ENCODE measurements around the gene KCNN1. TPM values are rescaled to one million over a fixed set of nuclear protein-coding genes. Genes with fewer than 3 reads are reported as not detected.
"Not testable (repeated sequence)": the region's sequence is repeated elsewhere in the genome, so short reads cannot be mapped to it uniquely, and the experiment has no call there.

KCNN1 gene
- total RNA-seq: under 0.01 TPM in 1 of 2 replicates, not detected in the other

DNA sequence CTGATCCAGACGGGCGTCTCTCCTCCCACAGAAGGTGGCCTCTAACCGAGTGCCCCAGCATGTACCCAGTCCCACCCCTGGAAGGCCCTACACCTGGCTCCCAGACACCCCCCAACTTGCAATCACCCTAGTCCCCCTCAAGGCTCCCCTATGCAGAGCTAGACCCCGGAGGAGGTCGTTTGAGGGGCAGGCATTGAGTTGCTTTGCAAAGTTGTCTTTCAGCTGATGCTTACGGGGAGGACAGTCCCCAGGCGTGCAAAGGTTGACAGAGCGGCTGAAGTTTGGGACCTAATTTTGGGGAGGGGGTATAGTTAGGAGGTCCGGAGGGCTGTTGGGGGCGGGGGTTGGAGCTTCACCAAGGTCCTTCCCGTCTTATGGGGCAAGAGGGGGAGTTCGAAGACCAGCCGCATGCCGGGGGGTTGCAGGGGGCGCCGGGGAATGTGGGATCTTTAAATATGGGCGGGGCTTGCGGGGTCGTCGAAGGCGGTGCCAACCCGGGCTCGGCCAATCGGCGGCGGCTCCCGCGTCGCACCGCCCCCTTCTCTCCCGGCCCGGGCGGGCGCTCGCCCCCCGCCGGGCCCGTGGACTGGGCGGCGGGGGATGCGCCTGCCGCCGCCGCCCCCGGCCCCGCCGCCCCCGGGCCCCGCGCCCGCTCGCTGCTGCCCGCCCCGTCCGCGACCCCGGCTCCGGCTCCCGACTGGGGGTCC lies at the start of gene KCNN1:
Gene KCNN1 (plus strand): TSS at position 558 of the 707 bp plus-strand sequence. CDS start 6,782 bp downstream, outside the sequence.
- no peak for DNase-seq (ENCODE audit: low read depth, low spot score)

DNA sequence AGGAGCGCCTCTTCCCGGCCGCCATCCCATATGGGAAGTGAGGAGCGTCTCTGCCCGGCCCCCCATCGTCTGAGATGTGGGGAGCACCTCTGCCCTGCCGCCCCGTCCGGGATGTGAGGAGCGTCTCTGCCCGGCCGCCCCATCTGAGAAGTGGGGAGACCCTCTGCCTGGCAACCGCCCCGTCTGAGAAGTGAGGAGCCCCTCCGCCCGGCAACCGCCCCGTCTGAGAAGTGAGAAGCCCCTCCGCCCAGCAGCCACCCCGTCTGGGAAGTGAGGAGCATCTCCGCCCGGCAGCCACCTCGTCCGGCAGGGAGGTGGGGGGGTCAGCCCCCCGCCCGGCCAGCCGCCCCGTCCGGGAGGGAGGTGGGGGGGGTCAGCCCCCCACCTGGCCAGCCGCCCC lies 48.8 kb upstream of the KCNN1 start:
- DNase-seq (ENCODE audit: low read depth, low spot score): not testable (repeated sequence)

DNA sequence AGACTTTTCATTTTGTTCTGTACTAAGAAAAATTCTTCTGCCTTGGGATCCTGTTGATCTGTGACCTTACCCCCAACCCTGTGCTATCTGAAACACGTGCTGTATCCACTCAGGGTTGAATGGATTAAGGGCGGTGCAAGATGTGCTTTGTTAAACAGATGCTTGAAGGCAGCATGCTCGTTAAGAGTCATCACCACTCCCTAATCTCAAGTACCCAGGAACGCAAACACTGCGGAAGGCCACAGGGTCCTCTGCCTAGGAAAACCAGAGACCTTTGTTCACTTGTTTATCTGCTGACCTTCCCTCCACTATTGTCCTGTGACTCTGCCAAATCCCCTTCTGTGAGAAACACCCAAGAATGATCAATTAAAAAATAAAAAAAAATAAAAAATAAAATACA lies 47.8 kb upstream of the KCNN1 start:
- not testable (repeated sequence) for DNase-seq (ENCODE audit: low read depth, low spot score)

DNA sequence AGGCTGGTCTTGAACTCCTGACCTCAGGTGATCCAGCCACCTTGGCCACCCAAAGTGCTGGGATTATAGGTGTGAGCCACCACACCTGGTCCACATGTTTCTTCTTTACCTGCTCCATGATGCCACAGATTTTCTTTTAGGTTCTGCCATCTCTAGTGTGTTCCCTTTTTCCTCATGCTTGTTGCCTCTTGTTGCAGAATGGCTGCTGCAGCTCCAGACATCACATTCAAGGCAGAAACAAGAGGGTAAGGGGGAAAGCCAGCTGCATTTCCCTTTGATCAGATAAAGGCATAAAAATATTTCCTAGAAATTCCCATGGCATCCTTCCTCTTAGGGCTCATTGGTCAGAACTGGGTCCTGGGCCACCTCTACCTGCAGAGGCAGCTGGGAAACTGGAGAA lies 46.4 kb upstream of the KCNN1 start:
- no peak for DNase-seq (ENCODE audit: low read depth, low spot score)

DNA sequence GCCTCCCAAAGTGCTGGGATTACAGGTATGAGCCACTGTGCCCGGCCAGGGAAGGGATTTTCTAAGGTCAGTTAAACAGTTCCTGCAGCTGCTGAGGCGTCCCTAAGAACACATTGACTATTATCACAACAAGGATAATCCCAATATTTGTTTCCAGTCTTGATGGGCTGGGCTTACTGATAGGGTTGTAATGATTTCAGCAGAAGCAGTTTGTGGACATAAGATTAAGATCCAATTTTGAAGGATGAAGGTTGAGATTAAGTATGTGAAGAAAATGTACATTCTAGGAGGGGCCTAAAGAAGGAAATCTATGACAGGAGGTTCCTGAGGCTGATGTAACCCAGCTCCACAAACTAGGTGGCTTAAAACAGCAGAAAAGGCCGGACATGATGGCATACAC lies 44.8 kb upstream of the KCNN1 start:
- no peak for DNase-seq (ENCODE audit: low read depth, low spot score)

DNA sequence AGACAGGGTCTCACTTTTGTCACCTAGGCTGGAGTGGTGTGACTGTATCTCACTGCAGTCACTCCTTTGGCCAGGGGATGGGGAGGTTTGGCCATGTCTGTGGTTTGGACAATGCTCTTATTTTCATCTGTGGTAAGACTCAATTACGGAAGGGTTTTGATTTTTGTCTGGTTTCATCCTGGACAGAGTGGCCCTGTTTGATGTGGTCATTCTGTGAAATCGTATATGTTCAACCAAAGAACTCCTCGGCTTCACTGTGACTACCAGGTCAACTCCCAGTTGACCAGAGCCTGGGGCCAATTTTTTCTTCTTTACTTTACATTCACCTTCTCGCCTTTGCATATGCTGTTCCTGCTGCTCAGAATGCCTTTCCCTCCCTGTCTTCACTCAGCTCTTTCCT lies 40.9 kb upstream of the KCNN1 start:
- no peak for DNase-seq (ENCODE audit: low read depth, low spot score)

DNA sequence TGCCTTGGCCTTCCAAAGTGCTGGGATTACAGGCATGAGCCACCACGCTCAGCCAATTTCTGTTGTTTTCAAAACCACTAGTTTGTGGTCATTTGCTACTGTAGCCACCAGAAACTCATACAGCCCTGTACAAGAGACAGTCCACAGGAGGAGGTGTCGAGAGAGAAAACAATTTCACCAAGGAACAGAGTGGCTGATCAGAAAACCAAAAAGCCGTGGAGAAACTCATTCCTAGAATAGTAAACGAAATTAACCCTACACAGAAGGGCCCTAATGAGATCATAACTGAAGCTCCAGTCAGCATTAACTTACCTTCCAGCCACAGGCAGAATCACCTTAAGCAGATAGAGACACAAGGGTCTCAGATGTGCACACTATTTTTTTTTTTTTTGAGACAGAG lies 37.9 kb upstream of the KCNN1 start:
- DNase-seq (ENCODE audit: low read depth, low spot score): no peak

DNA sequence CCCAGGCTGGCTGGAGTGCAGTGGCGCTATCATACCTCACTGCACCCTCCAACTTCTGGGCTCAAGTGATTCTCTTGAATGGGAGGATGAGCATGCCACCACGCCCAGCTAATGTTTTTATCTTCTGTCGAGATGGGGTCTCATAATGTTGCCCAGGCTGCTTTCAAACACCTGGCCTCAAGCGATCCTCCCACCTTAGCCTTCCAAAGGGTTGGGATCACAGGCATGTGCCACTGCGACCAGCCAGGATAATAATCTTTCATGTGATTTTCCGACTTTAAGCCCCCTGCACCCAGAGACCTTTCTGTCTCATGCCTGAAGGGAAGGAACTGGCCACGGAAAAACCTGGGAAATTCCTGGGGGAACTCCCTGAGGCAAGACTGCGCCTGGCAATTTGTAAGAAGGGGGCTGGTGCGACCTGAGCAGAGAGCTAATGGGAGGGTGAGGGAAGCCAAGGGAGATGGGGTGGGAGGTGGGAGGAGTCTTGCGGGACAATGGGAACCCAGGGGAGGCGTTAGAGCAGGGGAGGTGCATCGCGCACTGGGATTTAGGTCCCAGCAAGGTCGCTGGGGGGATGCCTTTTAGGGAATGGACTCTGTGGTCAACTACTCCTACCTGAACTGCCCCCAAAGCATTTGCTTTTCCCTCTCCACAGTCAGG lies 35.2 kb upstream of the KCNN1 start:
- DNase-seq (ENCODE audit: low read depth, low spot score): no peak

DNA sequence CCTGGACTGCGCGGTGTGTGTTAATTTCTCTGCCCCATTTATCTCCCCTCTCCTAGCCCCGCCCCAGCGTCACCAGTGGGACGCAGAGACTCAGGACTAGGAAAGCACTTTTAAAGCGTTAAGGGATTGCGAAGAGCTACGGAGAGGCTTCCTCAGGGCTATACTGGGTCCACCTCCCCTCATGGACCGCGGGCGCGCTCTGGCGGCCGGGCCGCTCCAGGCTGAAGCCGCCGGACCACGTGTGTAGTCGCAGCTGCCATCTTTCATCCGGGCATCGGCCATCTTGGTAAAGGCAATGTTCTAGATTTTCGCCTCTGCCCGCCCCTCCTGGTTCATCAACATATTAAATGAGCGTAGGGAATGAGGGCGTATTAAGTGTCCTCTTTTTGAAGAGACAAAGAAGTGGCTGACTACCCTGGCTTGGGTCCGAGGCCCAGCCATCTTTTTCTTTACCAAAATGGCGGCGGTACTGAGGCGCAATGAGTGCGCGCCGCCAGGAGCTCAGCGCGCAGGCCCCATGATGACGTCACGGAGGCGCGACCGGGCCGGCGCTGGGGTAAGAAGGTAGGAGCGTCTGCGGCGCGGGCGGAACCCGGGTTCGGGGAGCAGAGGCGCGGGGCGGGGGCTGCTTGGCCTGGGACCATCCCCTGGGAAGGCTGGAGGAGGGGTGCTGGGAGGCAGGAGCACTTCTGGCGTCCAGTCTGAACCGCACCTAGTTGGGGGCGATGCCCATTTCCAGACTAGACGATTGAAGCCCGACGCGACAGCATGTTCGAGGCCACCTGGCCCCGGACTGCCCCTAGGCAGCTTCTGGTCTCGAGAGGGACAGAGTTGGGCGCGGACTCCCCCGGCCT lies 34.2 kb upstream of the KCNN1 start, which contains the start of gene CCDC124:
Gene CCDC124 (plus strand): TSS at position 531 of the 854 bp plus-strand sequence. CDS start 3,406 bp downstream, outside the sequence.
- peak; percentile 61 for DNase-seq (ENCODE audit: low read depth, low spot score)

DNA sequence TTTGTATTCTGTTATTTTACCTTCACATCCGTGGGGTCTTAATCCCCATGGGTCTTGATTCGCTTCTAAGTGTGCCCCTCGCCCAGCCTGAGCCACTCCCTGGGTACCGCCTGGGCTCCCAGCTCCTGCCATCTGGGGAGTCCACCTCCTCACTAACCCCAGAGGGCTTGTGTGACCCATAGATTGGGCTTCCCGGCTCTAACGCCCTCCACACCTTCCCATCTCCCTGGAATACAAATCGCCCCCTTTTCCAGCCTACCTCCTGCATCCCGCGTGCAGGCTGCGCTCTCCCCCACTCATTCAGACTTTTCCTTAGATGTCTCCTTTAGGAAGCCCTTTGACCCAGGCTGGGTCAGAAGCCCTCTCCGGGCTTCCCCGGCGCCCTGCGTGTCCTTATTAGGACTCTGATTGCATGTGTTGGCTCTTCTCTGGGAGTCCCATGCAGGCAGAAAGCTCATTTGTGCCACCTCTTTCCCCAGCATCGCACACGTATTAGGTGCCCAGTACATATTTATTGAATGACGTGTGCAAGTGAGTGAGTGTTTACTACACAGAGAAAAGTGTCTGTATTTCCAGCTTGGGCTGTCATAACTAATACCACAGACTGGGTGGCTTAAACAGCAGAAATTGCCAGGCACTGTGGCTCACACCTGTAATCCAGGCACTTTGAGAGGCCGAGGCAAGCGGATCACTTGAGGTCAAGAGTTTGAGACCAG lies 33.3 kb upstream of the KCNN1 start:
- DNase-seq (ENCODE audit: low read depth, low spot score): no peak

DNA sequence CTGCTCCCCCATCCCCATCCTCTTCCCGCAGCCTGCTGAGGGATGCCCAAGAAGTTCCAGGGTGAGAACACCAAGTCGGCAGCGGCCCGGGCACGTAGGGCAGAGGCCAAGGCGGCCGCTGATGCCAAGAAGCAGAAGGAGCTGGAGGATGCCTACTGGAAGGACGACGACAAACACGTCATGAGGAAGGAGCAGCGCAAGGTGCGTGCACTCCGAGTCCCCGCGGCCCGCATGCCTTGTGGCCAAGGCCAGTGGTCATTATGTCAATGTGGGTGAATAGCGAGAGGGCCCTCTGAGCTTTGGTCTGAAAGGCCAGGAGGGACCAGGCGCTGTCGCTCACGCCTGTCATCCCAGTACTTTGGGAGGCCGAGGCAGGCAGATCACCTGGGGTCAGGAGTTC lies 30.5 kb upstream of the KCNN1 start:
- no peak for DNase-seq (ENCODE audit: low read depth, low spot score)

DNA sequence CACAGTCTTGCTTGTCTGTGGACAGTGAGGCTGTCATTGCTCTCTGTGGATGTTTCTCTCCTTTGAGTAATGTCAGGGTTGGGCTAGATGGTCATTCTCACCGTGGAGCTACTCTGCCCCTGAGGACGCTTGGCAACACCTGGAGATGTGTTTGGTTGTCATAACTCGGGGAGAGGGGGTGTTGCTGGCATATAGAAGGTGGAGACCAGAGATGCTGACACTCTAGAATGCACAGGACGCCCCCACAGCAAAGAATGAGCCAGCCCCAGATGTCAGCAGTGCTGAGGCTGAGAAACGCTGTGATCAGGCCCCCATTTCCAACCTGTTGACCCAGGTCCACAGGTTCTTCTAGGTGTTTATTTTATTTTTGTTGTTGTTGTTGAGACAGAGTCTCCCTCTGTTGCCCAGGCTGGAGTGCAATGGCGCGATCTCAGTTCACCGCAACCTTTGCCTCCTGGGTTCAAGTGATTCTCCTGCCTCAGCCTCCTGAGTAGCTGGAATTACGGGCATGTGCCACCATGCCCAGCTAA lies 29.5 kb upstream of the KCNN1 start:
- DNase-seq (ENCODE audit: low read depth, low spot score): no peak

DNA sequence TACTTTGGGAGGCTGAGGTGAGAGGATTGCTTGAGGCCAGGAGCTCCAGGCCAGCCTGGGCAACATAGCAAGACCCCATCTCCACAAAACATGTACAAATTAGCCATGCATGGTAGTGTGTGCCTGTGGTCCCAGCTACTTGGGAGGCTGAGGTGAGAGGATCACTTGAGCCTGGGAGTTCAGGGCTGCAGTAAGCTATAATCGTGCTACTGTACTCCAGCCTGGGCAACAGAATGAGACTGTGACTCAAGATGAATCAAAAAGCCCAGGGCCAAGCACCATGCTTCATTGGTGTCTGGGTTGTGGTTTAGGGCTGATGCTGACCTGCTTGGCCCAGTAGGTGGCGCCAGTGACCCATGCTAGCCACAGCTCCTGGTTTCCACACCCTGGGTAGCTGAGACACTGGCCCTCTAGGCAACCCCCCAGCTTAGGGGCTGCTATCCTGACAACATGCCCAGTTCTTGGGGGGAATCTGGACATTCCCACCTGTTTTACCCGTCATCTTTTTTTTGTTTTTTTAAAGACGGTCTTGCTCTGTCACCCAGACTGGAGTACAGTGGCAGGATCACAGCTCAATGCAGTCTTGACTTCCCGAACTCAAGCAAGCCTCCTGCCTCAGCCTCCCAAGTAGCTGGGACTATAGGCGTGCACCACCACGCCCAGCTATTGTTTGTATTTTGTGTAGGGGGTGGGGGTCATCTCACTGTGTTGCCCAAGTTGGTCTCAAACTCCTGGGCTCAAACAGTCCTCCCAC lies 28.6 kb upstream of the KCNN1 start:
- DNase-seq (ENCODE audit: low read depth, low spot score): peak; percentile 19

DNA sequence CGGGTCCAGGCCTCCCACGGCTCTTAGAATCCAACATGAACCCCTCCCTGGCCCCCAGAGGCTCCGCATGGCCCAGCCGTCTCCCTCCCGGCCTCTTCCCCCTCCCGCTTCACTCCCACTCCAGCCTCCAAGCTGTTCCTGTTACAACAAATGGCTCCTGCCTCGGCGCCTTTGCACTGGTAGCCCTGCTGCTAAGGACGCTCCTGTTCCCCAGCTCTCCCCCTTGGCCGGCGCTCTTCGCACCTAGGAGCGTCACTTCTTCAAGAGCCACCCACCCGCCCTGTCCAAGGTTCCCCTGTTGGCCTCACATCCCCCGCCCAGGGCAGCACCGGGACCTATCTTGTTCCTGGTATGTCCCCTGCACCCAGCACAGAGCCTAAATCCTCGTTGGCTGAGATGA lies 24.7 kb upstream of the KCNN1 start:
- DNase-seq (ENCODE audit: low read depth, low spot score): no peak

DNA sequence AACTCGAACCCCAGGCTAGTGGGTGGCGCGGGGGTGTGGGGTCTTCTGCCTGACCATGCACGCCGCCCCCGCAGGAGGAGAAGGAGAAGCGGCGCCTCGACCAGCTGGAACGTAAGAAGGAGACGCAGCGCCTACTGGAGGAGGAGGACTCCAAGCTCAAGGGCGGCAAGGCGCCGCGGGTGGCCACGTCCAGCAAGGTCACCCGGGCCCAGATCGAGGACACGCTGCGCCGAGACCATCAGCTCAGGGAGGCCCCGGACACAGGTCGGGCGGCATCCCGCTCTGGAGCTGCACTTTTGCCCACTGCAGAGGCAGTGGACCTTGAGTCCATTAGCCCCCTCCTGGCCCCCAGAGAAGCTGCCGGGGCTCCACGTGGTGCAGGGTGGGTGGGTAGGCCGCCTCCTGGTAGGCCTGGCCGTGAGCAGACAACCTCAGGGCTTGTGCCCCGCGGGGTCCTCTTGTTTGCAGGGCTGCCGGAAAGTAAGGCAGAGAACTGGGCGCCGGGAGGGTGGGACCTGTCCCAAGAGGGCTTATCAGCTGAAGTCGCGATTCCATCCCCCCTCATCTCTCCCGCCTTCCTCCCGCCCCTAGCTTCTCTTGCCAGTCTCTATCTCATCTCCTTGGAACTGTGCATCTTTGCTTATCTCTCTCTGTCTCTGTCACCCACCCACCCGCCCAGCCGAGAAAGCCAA lies 24.2 kb upstream of the KCNN1 start:
- no peak for DNase-seq (ENCODE audit: low read depth, low spot score)

DNA sequence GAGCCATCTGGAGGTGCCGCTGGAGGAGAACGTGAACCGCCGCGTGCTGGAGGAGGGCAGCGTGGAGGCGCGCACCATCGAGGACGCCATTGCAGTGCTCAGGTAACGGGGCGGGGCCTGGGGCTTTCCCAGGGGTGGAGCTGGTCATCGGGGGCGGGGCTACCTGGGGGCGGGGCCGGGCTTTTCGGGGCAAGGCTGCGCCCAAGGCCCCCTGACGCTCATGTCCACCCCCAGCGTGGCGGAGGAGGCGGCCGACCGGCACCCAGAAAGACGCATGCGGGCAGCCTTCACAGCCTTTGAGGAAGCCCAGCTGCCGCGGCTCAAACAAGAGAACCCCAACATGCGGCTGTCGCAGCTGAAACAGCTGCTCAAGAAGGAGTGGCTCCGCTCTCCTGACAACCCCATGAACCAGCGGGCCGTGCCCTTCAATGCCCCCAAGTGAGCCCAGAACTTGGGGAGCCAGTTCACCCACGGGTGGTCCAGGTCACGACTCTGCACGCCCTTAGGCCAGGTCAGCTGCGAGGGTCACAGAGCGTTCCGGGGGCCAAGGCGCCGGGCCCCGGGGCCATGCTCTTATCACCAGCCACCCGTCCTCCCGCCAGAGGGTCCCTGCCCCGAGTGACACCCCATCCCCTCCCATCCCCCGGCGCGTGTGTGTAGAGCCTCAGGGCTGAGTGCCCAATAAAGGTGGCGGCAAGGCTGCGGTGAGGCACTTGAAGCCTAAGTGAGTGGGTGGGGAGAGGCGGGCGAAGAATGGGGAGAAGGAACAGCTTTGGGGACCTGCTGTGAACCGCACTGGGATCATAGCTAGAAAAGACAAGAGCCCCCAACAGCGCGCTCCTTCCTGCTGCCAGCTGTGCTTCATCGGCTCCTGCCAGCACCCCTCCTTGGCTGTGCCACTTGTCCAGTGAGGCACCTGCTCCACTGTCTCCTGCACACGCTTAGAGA lies 23.4 kb upstream of the KCNN1 start:
- no peak for DNase-seq (ENCODE audit: low read depth, low spot score)

DNA sequence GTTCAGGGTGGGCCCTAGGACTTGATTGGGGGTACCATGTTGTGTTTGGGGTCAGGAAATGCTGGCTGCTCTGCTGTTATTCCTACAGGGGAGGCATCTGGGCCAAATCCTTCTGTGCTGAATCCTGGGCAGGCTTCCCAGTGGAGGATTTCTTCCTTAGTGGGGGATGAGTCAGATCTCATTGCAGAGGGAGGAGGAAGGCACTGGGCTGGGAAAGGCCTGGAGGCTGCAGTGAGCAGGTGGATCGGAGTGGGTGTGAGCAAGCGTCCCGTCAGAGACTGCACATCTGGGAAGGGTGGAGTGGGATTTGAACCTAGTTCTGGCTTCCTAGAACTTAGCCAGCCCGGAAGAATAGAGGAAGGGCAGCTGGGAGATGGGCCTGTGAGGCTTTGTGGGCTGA lies 22.6 kb upstream of the KCNN1 start:
- DNase-seq (ENCODE audit: low read depth, low spot score): no peak

DNA sequence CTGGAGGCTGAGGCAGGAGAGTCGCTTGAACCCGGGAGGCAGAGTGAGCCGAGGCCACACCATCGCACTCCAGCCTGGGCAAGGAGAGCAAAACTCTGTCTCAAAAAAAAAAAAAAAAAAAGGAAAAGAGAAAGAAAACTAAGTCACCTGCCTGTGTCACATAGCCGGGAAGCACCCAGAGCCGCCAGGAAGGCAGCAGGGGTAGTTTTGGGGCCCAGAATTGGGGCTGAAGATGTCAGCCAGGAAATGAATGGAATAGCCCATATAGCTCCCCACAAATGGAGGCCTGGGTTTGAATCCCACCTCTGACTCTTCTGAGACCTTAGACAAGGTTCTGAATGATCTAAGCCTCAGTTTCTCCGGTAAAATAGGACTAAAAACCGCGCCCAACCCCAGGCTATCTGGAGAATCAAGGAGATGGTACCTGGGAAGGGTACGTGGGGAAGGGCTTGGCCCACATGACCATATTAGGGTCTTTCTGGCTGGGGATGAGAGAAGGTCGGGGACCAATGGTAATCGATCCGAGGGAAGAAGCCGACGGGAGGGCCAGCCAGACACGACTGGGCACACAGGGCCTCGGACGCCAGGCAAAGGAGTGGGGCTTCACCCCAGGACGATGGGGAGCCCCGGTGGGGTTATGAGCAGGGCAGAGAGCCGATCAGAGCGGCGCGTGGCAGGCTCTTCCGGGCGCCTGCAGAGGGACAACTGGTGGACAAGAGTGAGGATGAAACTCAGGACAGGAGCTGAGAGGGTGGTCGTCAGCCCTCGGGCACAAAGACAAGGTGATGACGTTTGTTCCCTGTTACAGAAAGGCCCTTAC lies 19.7 kb upstream of the KCNN1 start:
- no peak for DNase-seq (ENCODE audit: low read depth, low spot score)
